Fibroblast of skin of abdomen (primary cell): ENCODE results near the gene DNER.
"Not testable (repeated sequence)": the region's sequence is repeated elsewhere in the genome, so short reads cannot be mapped to it uniquely, and the experiment has no call there.

Experiments
- DNase-seq: peaks from one replicate; pipeline ENCODE4 v3.0.0-alpha.2; 2013

Gene DNER

GRCh38 chr2:229614021-229614420, 100.3 kb downstream of the DNER start:
- not testable (repeated sequence) for DNase-seq

- DNase-seq, result no peak
These were observed 101.9 kb downstream of the DNER start for GRCh38 chr2:229612384-229612971.

- DNase-seq, result no peak
These were observed 103.0 kb downstream of the DNER start for GRCh38 chr2:229611360-229611759.

- no peak for DNase-seq
These were observed 103.5 kb downstream of the DNER start for GRCh38 chr2:229610872-229611271.

- DNase-seq, result no peak
These were observed 104.0 kb downstream of the DNER start for GRCh38 chr2:229610333-229610732.

- no peak for DNase-seq
These were observed 112.4 kb downstream of the DNER start for GRCh38 chr2:229601936-229602335.

GRCh38 chr2:229601396-229601795, 113.0 kb downstream of the DNER start:
- DNase-seq, result no peak

GRCh38 chr2:229598227-229598626, 116.1 kb downstream of the DNER start:
- no peak for DNase-seq

- no peak for DNase-seq
These were observed 117.6 kb downstream of the DNER start for GRCh38 chr2:229596796-229597195.

- DNase-seq, result no peak
These were observed 122.7 kb downstream of the DNER start for GRCh38 chr2:229591611-229592010.

GRCh38 chr2:229586746-229587705, 127.3 kb downstream of the DNER start:
- DNase-seq, result peak; percentile 70

GRCh38 chr2:229586012-229586411, 128.3 kb downstream of the DNER start:
- DNase-seq, result no peak

GRCh38 chr2:229582151-229582550, 132.2 kb downstream of the DNER start:
- no peak for DNase-seq

- no peak for DNase-seq
These were observed 136.1 kb downstream of the DNER start for GRCh38 chr2:229578052-229578846.

- peak; percentile 14 for DNase-seq
These were observed 138.6 kb downstream of the DNER start for GRCh38 chr2:229575569-229576315.

GRCh38 chr2:229572507-229573271, 141.7 kb downstream of the DNER start:
- no peak for DNase-seq

GRCh38 chr2:229571243-229571642, 143.1 kb downstream of the DNER start:
- DNase-seq, result no peak

- DNase-seq, result no peak
These were observed 148.0 kb downstream of the DNER start for GRCh38 chr2:229566370-229566769.

GRCh38 chr2:229564300-229564907, 150.0 kb downstream of the DNER start:
- no peak for DNase-seq

GRCh38 chr2:229563388-229563787, 151.0 kb downstream of the DNER start:
- no peak for DNase-seq

- no peak for DNase-seq
These were observed 151.8 kb downstream of the DNER start for GRCh38 chr2:229562472-229563127.
